Panc1 (cell line): ENCODE measurements around the gene HGD. TPM values are rescaled to one million over a fixed set of nuclear protein-coding genes. Genes with fewer than 3 reads are reported as not detected.

ENCODE experiments used
- ATAC-seq: fragments of 200-7000 bp; cut with Tn5 transposase; 2 replicates; pipeline ENCODE4 v1.9.1; 2020; ENCODE audit warnings: mild to moderate bottlenecking, moderate library complexity
- BruUV-seq: library from RNA; stranded (reverse); fragments of 400-500 nt; replicated peaks from 2 replicates; lab custom pipeline; 2021; lab: Mats Ljungman, UMichigan
- CTCF ChIA-PET: fragments of 300-600 bp; sonication (Branson Sonifier 250); formaldehyde crosslinking; loops from one replicate; lab custom pipeline; 2022; ENCODE audit warnings: antibody characterized with exemption; lab: Charles Lee
- POLR2A ChIA-PET: fragments of 300-600 bp; sonication (Branson Sonifier 250); formaldehyde crosslinking; loops from one replicate; lab custom pipeline; 2022; ENCODE audit warnings: antibody characterized with exemption; lab: Charles Lee
- DNase-seq: peaks from one replicate; pipeline ENCODE4 v3.0.0-alpha.2; 2010; ENCODE audit warnings: low read depth, low spot score
- H3K27ac ChIP-seq: 2 replicates; pipeline ENCODE4 v1.5.1; 2011; ENCODE audit warnings: mild to moderate bottlenecking, low read length, inconsistent platforms
- H3K27me3 ChIP-seq: fragments of 200-500 bp; sonication (Bioruptor generic); 2 replicates; pipeline ENCODE4 v1.6.0; 2014; ENCODE audit warnings: low read length, inconsistent platforms; ENCODE audit not compliant: control insufficient read depth, insufficient read depth
- H3K36me3 ChIP-seq: fragments of 200-500 bp; sonication (Bioruptor generic); 2 replicates; pipeline ENCODE4 v1.5.1; 2014; ENCODE audit warnings: inconsistent platforms, mild to moderate bottlenecking, low read length, moderate library complexity; ENCODE audit not compliant: control insufficient read depth, insufficient read depth
- H3K4me1 ChIP-seq: 2 replicates; pipeline ENCODE4 v1.5.1; 2011; ENCODE audit warnings: inconsistent platforms, mild to moderate bottlenecking, low read length, moderate library complexity; ENCODE audit not compliant: control insufficient read depth, insufficient read depth
- H3K4me3 ChIP-seq, 2 experiments: 2 replicates each; pipeline ENCODE4 v1.5.1; 2011 to 2012; ENCODE audit warnings: low read depth in 2 of 2, low read length in 2 of 2, mild to moderate bottlenecking in 2 of 2, inconsistent platforms in 1 of 2, moderate library complexity in 1 of 2
- H3K9me3 ChIP-seq: fragments of 200-500 bp; sonication (Bioruptor generic); 2 replicates; pipeline ENCODE4 v1.5.1; 2014; ENCODE audit warnings: low read depth, mild to moderate bottlenecking, inconsistent platforms, low read length, moderate library complexity; ENCODE audit not compliant: control insufficient read depth, insufficient read depth
- POLR2AphosphoS5 ChIP-seq: IDR thresholded peaks from 2 replicates; pipeline ENCODE4 v1.6.1; 2012; ENCODE audit warnings: mild to moderate bottlenecking, low read depth, low read length, moderate library complexity
- SIN3A ChIP-seq: IDR thresholded peaks from 2 replicates; pipeline ENCODE4 v1.6.1; 2012; ENCODE audit warnings: low read depth, mild to moderate bottlenecking, low read length, moderate library complexity, borderline replicate concordance; ENCODE audit not compliant: insufficient read depth
- TCF7L2 ChIP-seq: IDR thresholded peaks from 2 replicates; pipeline ENCODE4 v1.6.1; 2011; ENCODE audit warnings: mild to moderate bottlenecking, low read depth, low read length, inconsistent platforms
- in situ Hi-C: cut with HindIII; loops from 2 replicates; pipeline ENCODE4 v1.10.0; 2016; ENCODE audit warnings: low sequenced_read_pairs, low pct_unique_long_range_greater_than_20kb
- intact Hi-C: fragments of 100-400 bp; cut with micrococcal nuclease; formaldehyde crosslinking; loops from one replicate; pipeline ENCODE4 v1.10.0; 2022; ENCODE audit not compliant: unreplicated experiment
- total RNA-seq: library from RNA; stranded (reverse); gene quantifications from one replicate; pipeline ENCODE4 v1.2.1, GENCODE V29; 2021; ENCODE audit not compliant: unreplicated experiment
- TF ChIP-seq, protein P1 (sequence below), 2 experiments: IDR thresholded peaks; 2 replicates each; pipeline ENCODE4 v1.6.1; 2011 to 2012; ENCODE audit warnings: low read depth in 2 of 2, control low read depth in 1 of 2, low read length in 1 of 2, mild to moderate bottlenecking in 1 of 2, moderate library complexity in 1 of 2; ENCODE audit not compliant: insufficient read depth in 1 of 2
- TF ChIP-seq, protein P2 (sequence below): fragments of 450-650 bp; IDR thresholded peaks from 2 replicates; pipeline ENCODE4 v1.5.1; 2017; ENCODE audit warnings: mild to moderate bottlenecking

The HGD gene
- total RNA-seq, 1 experiment from 2014 or later: 0.59 TPM

DNA sequence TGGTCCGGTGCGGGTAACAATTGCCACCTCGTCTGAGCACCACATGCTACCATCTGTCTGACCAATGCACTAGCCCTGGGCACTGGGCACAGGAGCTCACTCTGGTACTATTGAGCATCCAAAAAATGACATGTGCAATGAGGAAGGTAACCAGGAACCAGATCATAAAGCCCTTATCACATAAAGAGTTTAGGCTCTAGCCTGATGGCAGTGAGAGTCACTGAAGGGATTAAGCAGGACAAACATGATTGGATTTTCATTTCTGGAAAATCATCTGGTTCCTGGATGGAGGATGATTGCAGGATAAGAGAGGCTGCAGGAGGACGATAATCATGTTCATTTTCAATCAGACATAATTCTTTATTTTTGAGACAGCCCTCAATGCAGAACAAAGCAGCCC lies 73.5 kb downstream of the HGD start:
- ChIA-PET CTCF (no interaction called here), POLR2A (no interaction called here)
- intact Hi-C loops: no loop called here
- H3K27me3 ChIP-seq: 0 out of 2 replicates have a peak, but pooled peaks cover 3% of the 10 kb centered on the region
- no peak overlapping the region for H3K4me3 ChIP-seq
- no peaks in the 10 kb centered on the region for H3K4me1 ChIP-seq
- H3K36me3 ChIP-seq: no peaks in the 10 kb centered on the region
- TF ChIP-seq SIN3A (no peak), TCF7L2 (no peak), POLR2AphosphoS5 (no peak)
- TF ChIP-seq, protein P1, sequence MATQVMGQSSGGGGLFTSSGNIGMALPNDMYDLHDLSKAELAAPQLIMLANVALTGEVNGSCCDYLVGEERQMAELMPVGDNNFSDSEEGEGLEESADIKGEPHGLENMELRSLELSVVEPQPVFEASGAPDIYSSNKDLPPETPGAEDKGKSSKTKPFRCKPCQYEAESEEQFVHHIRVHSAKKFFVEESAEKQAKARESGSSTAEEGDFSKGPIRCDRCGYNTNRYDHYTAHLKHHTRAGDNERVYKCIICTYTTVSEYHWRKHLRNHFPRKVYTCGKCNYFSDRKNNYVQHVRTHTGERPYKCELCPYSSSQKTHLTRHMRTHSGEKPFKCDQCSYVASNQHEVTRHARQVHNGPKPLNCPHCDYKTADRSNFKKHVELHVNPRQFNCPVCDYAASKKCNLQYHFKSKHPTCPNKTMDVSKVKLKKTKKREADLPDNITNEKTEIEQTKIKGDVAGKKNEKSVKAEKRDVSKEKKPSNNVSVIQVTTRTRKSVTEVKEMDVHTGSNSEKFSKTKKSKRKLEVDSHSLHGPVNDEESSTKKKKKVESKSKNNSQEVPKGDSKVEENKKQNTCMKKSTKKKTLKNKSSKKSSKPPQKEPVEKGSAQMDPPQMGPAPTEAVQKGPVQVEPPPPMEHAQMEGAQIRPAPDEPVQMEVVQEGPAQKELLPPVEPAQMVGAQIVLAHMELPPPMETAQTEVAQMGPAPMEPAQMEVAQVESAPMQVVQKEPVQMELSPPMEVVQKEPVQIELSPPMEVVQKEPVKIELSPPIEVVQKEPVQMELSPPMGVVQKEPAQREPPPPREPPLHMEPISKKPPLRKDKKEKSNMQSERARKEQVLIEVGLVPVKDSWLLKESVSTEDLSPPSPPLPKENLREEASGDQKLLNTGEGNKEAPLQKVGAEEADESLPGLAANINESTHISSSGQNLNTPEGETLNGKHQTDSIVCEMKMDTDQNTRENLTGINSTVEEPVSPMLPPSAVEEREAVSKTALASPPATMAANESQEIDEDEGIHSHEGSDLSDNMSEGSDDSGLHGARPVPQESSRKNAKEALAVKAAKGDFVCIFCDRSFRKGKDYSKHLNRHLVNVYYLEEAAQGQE (IDR thresholded peaks at IDR 0.05; ENCODE audit: insufficient read depth in 1 of 2, low read depth in 2 of 2, low read length in 1 of 2): no peak
- TF ChIP-seq, protein P2, sequence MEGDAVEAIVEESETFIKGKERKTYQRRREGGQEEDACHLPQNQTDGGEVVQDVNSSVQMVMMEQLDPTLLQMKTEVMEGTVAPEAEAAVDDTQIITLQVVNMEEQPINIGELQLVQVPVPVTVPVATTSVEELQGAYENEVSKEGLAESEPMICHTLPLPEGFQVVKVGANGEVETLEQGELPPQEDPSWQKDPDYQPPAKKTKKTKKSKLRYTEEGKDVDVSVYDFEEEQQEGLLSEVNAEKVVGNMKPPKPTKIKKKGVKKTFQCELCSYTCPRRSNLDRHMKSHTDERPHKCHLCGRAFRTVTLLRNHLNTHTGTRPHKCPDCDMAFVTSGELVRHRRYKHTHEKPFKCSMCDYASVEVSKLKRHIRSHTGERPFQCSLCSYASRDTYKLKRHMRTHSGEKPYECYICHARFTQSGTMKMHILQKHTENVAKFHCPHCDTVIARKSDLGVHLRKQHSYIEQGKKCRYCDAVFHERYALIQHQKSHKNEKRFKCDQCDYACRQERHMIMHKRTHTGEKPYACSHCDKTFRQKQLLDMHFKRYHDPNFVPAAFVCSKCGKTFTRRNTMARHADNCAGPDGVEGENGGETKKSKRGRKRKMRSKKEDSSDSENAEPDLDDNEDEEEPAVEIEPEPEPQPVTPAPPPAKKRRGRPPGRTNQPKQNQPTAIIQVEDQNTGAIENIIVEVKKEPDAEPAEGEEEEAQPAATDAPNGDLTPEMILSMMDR: no peak
- H3K27ac ChIP-seq: no peak overlapping the region
- no peak for ATAC-seq
- no peak for DNase-seq
- H3K9me3 ChIP-seq: no peaks in the 10 kb centered on the region
- in situ Hi-C loops: no loop called here
- BruUV-seq: no TSS peak

DNA sequence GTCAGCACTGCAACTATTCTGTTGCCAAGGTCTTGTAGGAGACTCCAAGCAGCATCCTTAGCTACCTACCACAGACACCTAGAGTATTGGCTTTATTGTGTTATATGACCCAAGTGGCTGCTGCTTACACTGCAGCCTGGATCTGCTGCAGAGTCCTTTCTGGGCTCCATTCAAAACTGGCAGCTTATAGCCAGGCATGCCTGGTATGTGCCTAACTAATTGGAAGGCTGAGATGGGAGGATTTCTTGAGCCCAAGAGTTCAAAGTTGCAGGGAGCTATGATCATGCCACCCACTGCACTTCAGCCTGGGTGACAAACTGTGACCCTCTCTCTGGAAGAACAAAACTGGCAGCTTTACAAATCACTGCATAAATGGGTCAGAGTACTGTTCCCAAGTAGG lies 77.3 kb downstream of the HGD start:
- intact Hi-C loops (no loop called here), in situ Hi-C loops (no loop called here)
- Histone ChIP-seq H3K9me3 (no peaks in the 10 kb centered on the region), H3K4me3 (no peak overlapping the region), H3K27me3 (no peaks in the 10 kb centered on the region), H3K27ac (no peak overlapping the region), H3K4me1 (no peaks in the 10 kb centered on the region), H3K36me3 (peaks cover 22% of the 10 kb centered on the region)
- POLR2A ChIA-PET: no interaction called here
- BruUV-seq: no TSS peak
- ATAC-seq (peak; percentile 64), DNase-seq (no peak)
- CTCF ChIA-PET: interaction anchor here (0.6 to 0.9 kb wide), 2 partner anchors 39 to 190 kb away, joined by 3 read pairs; no protein-coding TSS in a partner anchor
- TF ChIP-seq, protein P1 (IDR thresholded peaks at IDR 0.05; ENCODE audit: insufficient read depth in 1 of 2, low read depth in 2 of 2, low read length in 1 of 2): no peak
- TF ChIP-seq, protein P2: no peak
- TF ChIP-seq POLR2AphosphoS5 (no peak), TCF7L2 (no peak), SIN3A (no peak)
